Neuronal stem cell (in vitro differentiated cells): Measurements from ENCODE around the gene GFI1.

ENCODE experiments used
- DNase-seq: peaks from one replicate; pipeline ENCODE4 v3.0.0-alpha.2; 2013; ENCODE audit warnings: low spot score
- H2AFZ ChIP-seq: one replicate; pipeline ENCODE4 v1.6.1; 2013; ENCODE audit warnings: mild to moderate bottlenecking, low read length, inconsistent platforms
- H2AK5ac ChIP-seq: 2 replicates; pipeline ENCODE4 v1.6.1; 2013; ENCODE audit warnings: low read depth, mild to moderate bottlenecking, inconsistent platforms, low read length, moderate library complexity, mixed read lengths
- H2BK120ac ChIP-seq: 2 replicates; pipeline ENCODE4 v1.6.1; 2013; ENCODE audit warnings: low read depth, mild to moderate bottlenecking, inconsistent platforms, low read length, moderate library complexity, mixed read lengths
- H2BK12ac ChIP-seq: one replicate; pipeline ENCODE4 v1.6.1; 2013; ENCODE audit warnings: low read length, inconsistent platforms
- H2BK15ac ChIP-seq: 2 replicates; pipeline ENCODE4 v1.6.1; 2013; ENCODE audit warnings: mild to moderate bottlenecking, low read length, inconsistent platforms, mixed read lengths
- H2BK5ac ChIP-seq: one replicate; pipeline ENCODE4 v1.6.1; 2013; ENCODE audit warnings: inconsistent platforms, mild to moderate bottlenecking, low read length, moderate library complexity
- H3K14ac ChIP-seq: one replicate; pipeline ENCODE4 v1.6.1; 2013; ENCODE audit warnings: low read length, inconsistent platforms
- H3K18ac ChIP-seq: 2 replicates; pipeline ENCODE4 v1.6.1; 2013; ENCODE audit warnings: low read length, inconsistent platforms
- H3K23ac ChIP-seq: 2 replicates; pipeline ENCODE4 v1.6.1; 2013; ENCODE audit warnings: low read depth, mild to moderate bottlenecking, mixed read lengths, low read length, inconsistent platforms; ENCODE audit not compliant: poor library complexity
- H3K27ac ChIP-seq: replicated peaks from 3 replicates; pipeline ENCODE4 v1.5.1; 2013; ENCODE audit warnings: low read length, inconsistent platforms
- H3K27me3 ChIP-seq, 3 experiments: 2 replicates each; pipeline ENCODE4 v1.6.1; 2013; ENCODE audit warnings: low read length in 3 of 3, mild to moderate bottlenecking in 2 of 3, inconsistent platforms in 1 of 3, low read depth in 1 of 3, mixed read lengths in 1 of 3, moderate library complexity in 1 of 3; ENCODE audit not compliant: control insufficient read depth in 3 of 3, insufficient read depth in 3 of 3
- H3K36me3 ChIP-seq, 2 donors: replicated peaks in 1 of 2; 2 replicates each; pipeline ENCODE4 v1.6.1; 2013; ENCODE audit warnings: low read length in 2 of 2; ENCODE audit not compliant: control insufficient read depth in 2 of 2, insufficient read depth in 2 of 2
- H3K4ac ChIP-seq: 2 replicates; pipeline ENCODE4 v1.6.1; 2013; ENCODE audit warnings: inconsistent platforms, mild to moderate bottlenecking, low read length, moderate library complexity
- H3K4me1 ChIP-seq, 2 donors: 1 replicate in 1 of 2; 2 replicates in 1 of 2; pipeline ENCODE4 v1.6.1; 2013; ENCODE audit warnings: low read length in 2 of 2, low read depth in 1 of 2; ENCODE audit not compliant: control insufficient read depth in 2 of 2, insufficient read depth in 1 of 2
- H3K4me2 ChIP-seq: one replicate; pipeline ENCODE4 v1.6.1; 2013; ENCODE audit warnings: mild to moderate bottlenecking, low read length, inconsistent platforms; ENCODE audit not compliant: insufficient read depth, poor library complexity, severe bottlenecking
- H3K4me3 ChIP-seq, 2 donors: 2 replicates each; pipeline ENCODE4 v1.5.1; 2013; ENCODE audit warnings: low read length in 2 of 2, mild to moderate bottlenecking in 2 of 2, inconsistent platforms in 1 of 2, moderate library complexity in 1 of 2
- H3K79me1 ChIP-seq: one replicate; pipeline ENCODE4 v1.6.1; 2013; ENCODE audit warnings: low read depth, mild to moderate bottlenecking, inconsistent platforms, low read length, moderate library complexity
- H3K9ac ChIP-seq: one replicate; pipeline ENCODE4 v1.6.1; 2013; ENCODE audit warnings: mild to moderate bottlenecking, low read depth, low read length, inconsistent platforms; ENCODE audit not compliant: poor library complexity
- H3K9me3 ChIP-seq, 2 donors: replicated peaks in 1 of 2; 2 replicates each; pipeline versions ENCODE3 to v1.6.1; 2013; ENCODE audit warnings: low read length in 2 of 2, mild to moderate bottlenecking in 2 of 2, inconsistent platforms in 1 of 2, low read depth in 1 of 2, mixed read lengths in 1 of 2, moderate library complexity in 1 of 2; ENCODE audit not compliant: control insufficient read depth in 2 of 2, insufficient read depth in 1 of 2
- H4K8ac ChIP-seq: one replicate; pipeline ENCODE4 v1.6.1; 2013; ENCODE audit warnings: low read depth, mild to moderate bottlenecking, inconsistent platforms, low read length, moderate library complexity
- H4K91ac ChIP-seq: one replicate; pipeline ENCODE4 v1.6.1; 2013; ENCODE audit warnings: low read length, low read depth, mild to moderate bottlenecking, inconsistent platforms; ENCODE audit not compliant: poor library complexity
- WGBS, 2 donors: extraction: QIAGEN DNeasy Blood & Tissue Kit; methylation state at CpG; one replicate each; pipeline ENCODE4 v1.1.7; 2013; ENCODE audit warnings: missing lambda C conversion rate in 2 of 2, mixed read lengths in 1 of 2; ENCODE audit not compliant: insufficient read length in 2 of 2, insufficient replicate concordance in 1 of 2; ENCODE audit errors: extremely low coverage in 2 of 2; 5-methylcytosine and 5-hydroxymethylcytosine counted together

The GFI1 gene

GRCh38 chr1:92425617-92426016, 61.1 kb downstream of the GFI1 start:
- H2BK15ac ChIP-seq = no peak overlapping the region
- H2BK12ac ChIP-seq = no peak overlapping the region
- H2BK5ac ChIP-seq = no peak overlapping the region
- H2BK120ac ChIP-seq = no peak overlapping the region
- no peaks in the 10 kb centered on the region for H3K4me1 ChIP-seq
- H3K4me3 ChIP-seq = no peak overlapping the region
- no CpG with 5 or more reads among the region's 2 CpGs for WGBS, 2 donors
- no peak overlapping the region for H2AFZ ChIP-seq
- H3K14ac ChIP-seq = no peak overlapping the region
- peaks cover 0 to 5% (median 0%) of the 10 kb centered on the region in 3 experiments for H3K27me3 ChIP-seq
- no peaks in the 10 kb centered on the region for H3K36me3 ChIP-seq
- no peaks in the 10 kb centered on the region for H3K79me1 ChIP-seq
- no peaks in the 10 kb centered on the region for H3K9me3 ChIP-seq
- H3K18ac ChIP-seq = no peak overlapping the region
- H3K9ac ChIP-seq = no peak overlapping the region
- H4K91ac ChIP-seq = no peak overlapping the region
- no peak overlapping the region for H3K4ac ChIP-seq
- H4K8ac ChIP-seq = no peak overlapping the region
- H3K27ac ChIP-seq = no peak overlapping the region
- H3K23ac ChIP-seq = no peak overlapping the region
- no peak overlapping the region for H3K4me2 ChIP-seq
- no peak for DNase-seq
- no peak overlapping the region for H2AK5ac ChIP-seq
